ENCODE results near the gene MLXIPL. TPM values are rescaled to one million over a fixed set of nuclear protein-coding genes. Genes with fewer than 3 reads are reported as not detected.
"Not testable (repeated sequence)": the region's sequence is repeated elsewhere in the genome, so short reads cannot be mapped to it uniquely, and the experiment has no call there.

MLXIPL gene
- total RNA-seq, 1 experiment from 2014 or later: 6.1 TPM

DNA sequence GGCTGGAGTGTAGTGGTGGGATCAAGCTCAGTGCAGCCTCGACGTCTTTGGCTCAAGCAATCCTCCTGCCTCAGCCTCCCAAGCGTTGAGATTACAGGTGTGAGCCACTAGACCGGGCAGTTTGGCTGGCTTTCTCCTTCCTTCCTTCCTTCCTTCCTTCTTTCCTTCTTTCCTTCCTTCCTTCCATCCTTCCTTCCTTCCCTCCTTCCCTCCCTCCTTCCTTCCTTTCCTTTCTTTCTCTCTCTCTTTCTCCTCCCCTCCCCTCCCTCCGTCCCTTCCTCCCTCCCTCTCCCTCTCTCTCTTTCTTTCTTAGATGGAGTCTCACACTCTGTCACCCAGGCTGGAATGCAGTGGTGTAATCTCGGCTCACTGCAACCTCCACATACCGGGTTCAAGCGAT is 35.7 kb upstream of the MLXIPL start:
- Histone ChIP-seq H3K9ac (ENCODE audit: extremely low read depth, insufficient read length, low read length) (no peak overlapping the region), H3K23ac (ENCODE audit: insufficient read length, low read depth, low read length) (no peak overlapping the region), H3K27ac (ENCODE audit: insufficient read length, low read depth, low read length) (no peak overlapping the region), H3K56ac (ENCODE audit: insufficient read length, low read depth, low read length) (no peak overlapping the region), H3K79me2 (ENCODE audit: insufficient read depth, low read length) (no peaks in the 10 kb centered on the region), H2AFZ (ENCODE audit: low read length) (no peak overlapping the region), H4K5ac (ENCODE audit: insufficient read length, low read depth, low read length) (no peak overlapping the region), H3K4me1 (ENCODE audit: insufficient read depth, low read length) (no peaks in the 10 kb centered on the region), H2AK5ac (ENCODE audit: insufficient read length, low read length) (no peak overlapping the region), H3K14ac (ENCODE audit: insufficient read depth, low read length) (no peak overlapping the region), H3T11ph (ENCODE audit: low read length) (no peak overlapping the region), H2BK15ac (ENCODE audit: low read depth, low read length) (no peak overlapping the region), H4K91ac (ENCODE audit: insufficient read length, low read depth, low read length) (no peak overlapping the region), H3K27me3 (ENCODE audit: insufficient read depth, low read length) (no peaks in the 10 kb centered on the region), H3K4me2 (ENCODE audit: insufficient read depth, insufficient read length, low read length) (no peak overlapping the region), H3K18ac (ENCODE audit: insufficient read length, low read depth, low read length) (no peak overlapping the region), H2BK20ac (ENCODE audit: low read depth, low read length, poor library complexity, severe bottlenecking) (no peak overlapping the region), H2BK120ac (ENCODE audit: low read depth, low read length, poor library complexity, severe bottlenecking) (no peak overlapping the region), H4K8ac (replicated peaks; ENCODE audit: insufficient read length, low read depth, low read length) (no peak overlapping the region), H2BK5ac (ENCODE audit: insufficient read length, low read length) (no peak overlapping the region), H3K4ac (ENCODE audit: low read depth, low read length) (no peak overlapping the region), H3K9me3 (ENCODE audit: control insufficient read depth, low read depth, low read length) (no peaks in the 10 kb centered on the region), H2BK12ac (ENCODE audit: insufficient read length, low read depth, low read length) (no peak overlapping the region), H4K20me1 (ENCODE audit: control insufficient read depth, insufficient read depth, insufficient read length) (no peaks in the 10 kb centered on the region), H3K23me2 (ENCODE audit: insufficient read length, low read depth, low read length, poor library complexity, severe bottlenecking) (no peaks in the 10 kb centered on the region), H3K79me1 (ENCODE audit: insufficient read depth, low read depth, low read length, poor library complexity, severe bottlenecking) (no peaks in the 10 kb centered on the region)
- H3K9me3 Mint-ChIP-seq: peaks cover 8 to 15% of the 10 kb centered on the region in 2 experiments; a peak in 4 of 5 replicates
- peaks cover 35% of the 10 kb centered on the region for H3K27me3 Mint-ChIP-seq (ENCODE audit: low read depth)
- no CpG with 5 or more reads among the region's 8 CpGs for whole genome bisulfite sequencing (ENCODE audit: extremely low coverage, insufficient read length, low lambda C conversion rate)
- no peak overlapping the region for H3K4me3 Mint-ChIP-seq
- H3K27ac Mint-ChIP-seq: no peak overlapping the region; a peak in 1 of 7 replicates
- H3K4me1 Mint-ChIP-seq: peaks cover 0 to 9% of the 10 kb centered on the region in 2 experiments; a peak in 2 of 4 replicates
- TF ChIP-seq, protein P1, sequence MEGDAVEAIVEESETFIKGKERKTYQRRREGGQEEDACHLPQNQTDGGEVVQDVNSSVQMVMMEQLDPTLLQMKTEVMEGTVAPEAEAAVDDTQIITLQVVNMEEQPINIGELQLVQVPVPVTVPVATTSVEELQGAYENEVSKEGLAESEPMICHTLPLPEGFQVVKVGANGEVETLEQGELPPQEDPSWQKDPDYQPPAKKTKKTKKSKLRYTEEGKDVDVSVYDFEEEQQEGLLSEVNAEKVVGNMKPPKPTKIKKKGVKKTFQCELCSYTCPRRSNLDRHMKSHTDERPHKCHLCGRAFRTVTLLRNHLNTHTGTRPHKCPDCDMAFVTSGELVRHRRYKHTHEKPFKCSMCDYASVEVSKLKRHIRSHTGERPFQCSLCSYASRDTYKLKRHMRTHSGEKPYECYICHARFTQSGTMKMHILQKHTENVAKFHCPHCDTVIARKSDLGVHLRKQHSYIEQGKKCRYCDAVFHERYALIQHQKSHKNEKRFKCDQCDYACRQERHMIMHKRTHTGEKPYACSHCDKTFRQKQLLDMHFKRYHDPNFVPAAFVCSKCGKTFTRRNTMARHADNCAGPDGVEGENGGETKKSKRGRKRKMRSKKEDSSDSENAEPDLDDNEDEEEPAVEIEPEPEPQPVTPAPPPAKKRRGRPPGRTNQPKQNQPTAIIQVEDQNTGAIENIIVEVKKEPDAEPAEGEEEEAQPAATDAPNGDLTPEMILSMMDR (conservative IDR thresholded peaks at IDR 0.05): no peak
- H3K36me3 Mint-ChIP-seq (ENCODE audit: insufficient read depth in 1 of 3, low read depth in 3 of 3): peaks cover 0 to 2% (median 0%) of the 10 kb centered on the region in 3 experiments; a peak in 1 of 7 replicates
- DNase-seq: no peak

DNA sequence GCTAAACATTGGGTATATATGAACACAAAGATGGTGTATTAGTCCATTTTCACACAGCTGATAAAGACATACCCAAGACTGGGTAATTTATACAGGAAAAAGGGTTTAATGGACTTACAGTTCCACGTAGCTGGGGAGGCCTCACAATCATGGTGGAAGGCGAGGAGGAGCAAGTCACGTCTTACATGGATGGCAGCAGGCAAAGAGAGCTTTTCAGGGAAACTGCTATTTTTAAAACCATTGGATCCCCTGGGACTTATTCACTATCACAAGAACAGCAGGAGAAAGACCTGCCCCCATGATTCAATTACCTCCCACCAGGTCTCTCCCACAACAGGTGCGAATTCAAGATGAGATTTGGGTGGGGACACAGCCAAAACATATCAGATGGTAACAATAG is 31.0 kb upstream of the MLXIPL start:
- H4K20me1 ChIP-seq (ENCODE audit: control insufficient read depth, insufficient read depth, insufficient read length); H3K36me3 Mint-ChIP-seq (ENCODE audit: insufficient read depth in 1 of 3, low read depth in 3 of 3); H3K9me3 Mint-ChIP-seq; H3K27ac ChIP-seq (ENCODE audit: insufficient read length, low read depth, low read length); H3K14ac ChIP-seq (ENCODE audit: insufficient read depth, low read length); H2BK15ac ChIP-seq (ENCODE audit: low read depth, low read length); H3K9me3 ChIP-seq (ENCODE audit: control insufficient read depth, low read depth, low read length); H3K23ac ChIP-seq (ENCODE audit: insufficient read length, low read depth, low read length); H2BK5ac ChIP-seq (ENCODE audit: insufficient read length, low read length); H3K27me3 ChIP-seq (ENCODE audit: insufficient read depth, low read length); H3K4ac ChIP-seq (ENCODE audit: low read depth, low read length); H2AFZ ChIP-seq (ENCODE audit: low read length); H4K8ac ChIP-seq (replicated peaks; ENCODE audit: insufficient read length, low read depth, low read length); DNase-seq; H2BK12ac ChIP-seq (ENCODE audit: insufficient read length, low read depth, low read length); H3K79me2 ChIP-seq (ENCODE audit: insufficient read depth, low read length); H3K56ac ChIP-seq (ENCODE audit: insufficient read length, low read depth, low read length); H2AK5ac ChIP-seq (ENCODE audit: insufficient read length, low read length); H3K18ac ChIP-seq (ENCODE audit: insufficient read length, low read depth, low read length); H4K91ac ChIP-seq (ENCODE audit: insufficient read length, low read depth, low read length); H3T11ph ChIP-seq (ENCODE audit: low read length); H3K4me1 ChIP-seq (ENCODE audit: insufficient read depth, low read length); H4K5ac ChIP-seq (ENCODE audit: insufficient read length, low read depth, low read length); H3K4me3 Mint-ChIP-seq; H2BK120ac ChIP-seq (ENCODE audit: low read depth, low read length, poor library complexity, severe bottlenecking); H3K4me2 ChIP-seq (ENCODE audit: insufficient read depth, insufficient read length, low read length); H3K9ac ChIP-seq (ENCODE audit: extremely low read depth, insufficient read length, low read length); H3K27ac Mint-ChIP-seq; H3K23me2 ChIP-seq (ENCODE audit: insufficient read length, low read depth, low read length, poor library complexity, severe bottlenecking); H2BK20ac ChIP-seq (ENCODE audit: low read depth, low read length, poor library complexity, severe bottlenecking); H3K4me1 Mint-ChIP-seq; H3K79me1 ChIP-seq (ENCODE audit: insufficient read depth, low read depth, low read length, poor library complexity, severe bottlenecking): not testable (repeated sequence)
- no CpG with 5 or more reads among the region's 4 CpGs for WGBS (ENCODE audit: extremely low coverage, insufficient read length, low lambda C conversion rate)
- H3K27me3 Mint-ChIP-seq (ENCODE audit: low read depth): peaks cover 46% of the 10 kb centered on the region

Data from H9 (cell line).